Measurements from ENCODE around the gene CPVL.

- TF ChIP-seq POLR2A (IDR thresholded peaks at IDR 0.05; ENCODE audit: low read length) (no peak), GATA1 (IDR thresholded peaks at IDR 0.05; ENCODE audit: low read depth, low read length) (no peak)
These were observed 47.2 kb upstream of the CPVL start for GRCh38 chr7:29193316-29194205.

All from erythroblast (primary cell).